Measurements from ENCODE around the gene NPPC. TPM values are rescaled to one million over a fixed set of nuclear protein-coding genes. Genes with fewer than 3 reads are reported as not detected.
A peak's percentile ranks its signal among the peaks of the same experiment; 100 is the strongest.

Gene NPPC
- total RNA-seq, 3 donors from 2014 or later, result 0.44 to 0.66 TPM; not detected in 1

- intact Hi-C loops (cut with DNase I; ENCODE audit: low total_unique reads), result no loop called here
- DNase-seq (ENCODE audit: low spot score in 2 of 2), result peak in 1 of 2 donors; percentile 4
- no peaks in the 10 kb centered on the region for H3K27me3 ChIP-seq
- H3K4me1 ChIP-seq, result no peaks in the 10 kb centered on the region
- no peaks in the 10 kb centered on the region for H3K9me3 ChIP-seq
- TF ChIP-seq POLR2A (IDR thresholded peaks at IDR 0.05) (no peak), CTCF (IDR thresholded peaks at IDR 0.05) (no peak)
- H3K4me3 ChIP-seq, result no peak overlapping the region
- no peak overlapping the region for H3K27ac ChIP-seq
- H3K36me3 ChIP-seq, result no peaks in the 10 kb centered on the region
These were observed 10.3 kb upstream of the NPPC start for GRCh38 chr2:231936491-231936890.

- intact Hi-C loops (cut with DNase I; ENCODE audit: low total_unique reads), result no loop called here
- no peak for TF ChIP-seq POLR2AphosphoS5 (IDR thresholded peaks at IDR 0.05)
- TF ChIP-seq POLR2A (IDR thresholded peaks at IDR 0.05), result no peak
- H3K36me3 ChIP-seq, result no peaks in the 10 kb centered on the region
- H3K4me3 ChIP-seq, result no peak overlapping the region
- DNase-seq (ENCODE audit: low spot score in 2 of 2), result no peak
- H3K9me3 ChIP-seq, result no peaks in the 10 kb centered on the region
- H3K4me1 ChIP-seq, result no peaks in the 10 kb centered on the region
- H3K27ac ChIP-seq, result no peak overlapping the region
- H3K27me3 ChIP-seq, result no peaks in the 10 kb centered on the region
These were observed 9.6 kb upstream of the NPPC start for GRCh38 chr2:231935815-231936214.

DNA sequence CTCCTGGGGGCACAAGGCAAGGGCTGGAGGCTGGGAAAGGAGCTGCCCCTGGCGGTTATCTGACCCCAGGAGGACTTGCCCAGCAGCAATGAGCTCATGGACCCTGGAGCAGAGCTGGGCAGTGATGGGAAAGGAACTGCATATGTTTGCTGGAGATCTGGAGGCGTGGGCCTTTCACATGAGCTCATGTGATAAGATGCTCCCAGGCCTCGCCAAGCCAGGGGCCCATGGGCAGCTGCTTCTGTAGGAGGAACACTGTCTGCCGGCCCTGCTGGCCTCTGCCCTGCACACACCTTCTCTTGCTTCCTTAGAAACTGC lies 9.0 kb upstream of the NPPC start:
- TF ChIP-seq POLR2A (IDR thresholded peaks at IDR 0.05) (no peak), POLR2AphosphoS5 (IDR thresholded peaks at IDR 0.05) (no peak), CTCF (IDR thresholded peaks at IDR 0.05) (no peak)

GRCh38 chr2:231934441-231935206 lies 8.4 kb upstream of the NPPC start:
- Histone ChIP-seq H3K36me3 (no peaks in the 10 kb centered on the region), H3K27ac (no peak overlapping the region), H3K4me1 (no peaks in the 10 kb centered on the region), H3K4me3 (no peak overlapping the region), H3K9me3 (no peaks in the 10 kb centered on the region), H3K27me3 (no peaks in the 10 kb centered on the region)
- TF ChIP-seq CTCF (IDR thresholded peaks at IDR 0.05), result no peak
- no peak for TF ChIP-seq POLR2AphosphoS5 (IDR thresholded peaks at IDR 0.05)
- TF ChIP-seq POLR2A (IDR thresholded peaks at IDR 0.05), result no peak
- peak in 1 of 2 donors; percentile 7 for DNase-seq (ENCODE audit: low spot score in 2 of 2)
- intact Hi-C loops (cut with DNase I; ENCODE audit: low total_unique reads), result no loop called here

More for the DNA sequence above, 9.0 kb upstream of the NPPC start:
- Histone ChIP-seq H3K27me3 (no peaks in the 10 kb centered on the region), H3K27ac (no peak overlapping the region), H3K4me3 (no peak overlapping the region), H3K36me3 (no peaks in the 10 kb centered on the region), H3K4me1 (no peaks in the 10 kb centered on the region), H3K9me3 (no peaks in the 10 kb centered on the region)
- intact Hi-C loops (cut with DNase I; ENCODE audit: low total_unique reads), result no loop called here
- peak in 1 of 2 donors; percentile 2 for DNase-seq (ENCODE audit: low spot score in 2 of 2)

DNA sequence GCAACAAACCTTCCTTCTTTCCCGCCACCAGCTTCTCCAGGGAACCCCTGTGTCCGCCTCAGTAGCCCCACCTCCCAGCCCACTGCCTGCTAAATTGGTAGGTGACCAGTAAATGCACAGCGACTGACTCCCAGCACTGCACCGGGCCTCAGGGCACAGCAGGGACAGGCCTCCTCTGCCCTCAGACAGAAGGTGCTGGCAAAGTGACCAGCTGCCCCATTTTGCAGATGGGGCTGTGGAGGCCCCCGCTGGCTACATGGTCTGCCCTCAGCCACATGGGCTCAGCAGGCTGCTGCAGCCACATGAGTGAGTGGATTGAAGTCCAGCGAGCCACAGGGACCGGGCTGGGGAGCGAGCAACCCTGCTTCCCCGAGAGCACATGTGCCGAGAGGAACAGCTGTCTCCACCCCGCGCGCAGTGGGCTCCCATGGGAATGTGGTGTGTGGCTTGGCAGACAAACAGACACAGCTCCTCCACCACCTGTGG lies 7.8 kb upstream of the NPPC start:
- H3K9me3 ChIP-seq, result no peaks in the 10 kb centered on the region
- intact Hi-C loops (cut with DNase I; ENCODE audit: low total_unique reads), result no loop called here
- H3K27ac ChIP-seq, result no peak overlapping the region
- no peaks in the 10 kb centered on the region for H3K27me3 ChIP-seq
- H3K36me3 ChIP-seq, result no peaks in the 10 kb centered on the region
- H3K4me3 ChIP-seq, result no peak overlapping the region
- no peaks in the 10 kb centered on the region for H3K4me1 ChIP-seq
- TF ChIP-seq POLR2AphosphoS5 (IDR thresholded peaks at IDR 0.05) (no peak), POLR2A (IDR thresholded peaks at IDR 0.05) (no peak), CTCF (IDR thresholded peaks at IDR 0.05) (no peak)
- DNase-seq (ENCODE audit: low spot score in 2 of 2), result peak in 1 of 2 donors; percentile 16
